Astrocyte (in vitro differentiated cells and primary cell): ENCODE data around the gene CERS6. TPM values are rescaled to one million over a fixed set of nuclear protein-coding genes. Genes with fewer than 3 reads are reported as not detected.

Experiments
- DNase-seq: peaks from one replicate; pipeline ENCODE4 v3.0.0-alpha.2; 2010; ENCODE audit warnings: low read depth
- FAIRE-seq: peaks from 2 replicates; lab custom pipeline; 2011; peaks lifted over from hg19 to GRCh38; lab: Jason Lieb, UNC
- H2AFZ ChIP-seq: 2 replicates; pipeline ENCODE4 v1.6.0; 2012; ENCODE audit warnings: low read depth, low read length, inconsistent platforms
- H3K27ac ChIP-seq: 2 replicates; pipeline ENCODE4 v1.5.1; 2011; ENCODE audit warnings: low read depth, low read length, inconsistent platforms
- H3K27me3 ChIP-seq: 2 replicates; pipeline ENCODE4 v1.6.0; 2011; ENCODE audit warnings: low read length, inconsistent platforms; ENCODE audit not compliant: insufficient read depth
- H3K36me3 ChIP-seq: 2 replicates; pipeline ENCODE4 v1.5.1; 2011; ENCODE audit warnings: low read length, inconsistent platforms; ENCODE audit not compliant: insufficient read depth
- H3K4me1 ChIP-seq: 2 replicates; pipeline ENCODE4 v1.5.1; 2011; ENCODE audit warnings: low read length, inconsistent platforms; ENCODE audit not compliant: insufficient read depth
- H3K4me2 ChIP-seq: 2 replicates; pipeline ENCODE4 v1.6.0; 2012; ENCODE audit warnings: low read length, inconsistent platforms
- H3K4me3 ChIP-seq: 2 replicates; pipeline ENCODE4 v1.5.1; 2011; ENCODE audit warnings: low read depth, mild to moderate bottlenecking, low read length, inconsistent platforms; ENCODE audit not compliant: insufficient read depth
- H3K79me2 ChIP-seq: 2 replicates; pipeline ENCODE4 v1.6.0; 2012; ENCODE audit warnings: mild to moderate bottlenecking, low read length, inconsistent platforms; ENCODE audit not compliant: insufficient read depth
- H3K9ac ChIP-seq: 2 replicates; pipeline ENCODE4 v1.6.0; 2012; ENCODE audit warnings: mild to moderate bottlenecking, low read length, inconsistent platforms
- H3K9me3 ChIP-seq: 2 replicates; pipeline ENCODE4 v1.5.1; 2012; ENCODE audit warnings: low read depth, mild to moderate bottlenecking, low read length, inconsistent platforms; ENCODE audit not compliant: insufficient read depth
- H4K20me1 ChIP-seq: 2 replicates; pipeline ENCODE4 v1.6.0; 2012; ENCODE audit warnings: low read length, inconsistent platforms; ENCODE audit not compliant: insufficient read depth
- H3K27ac Mint-ChIP-seq: one replicate; pipeline ENCODE4 v1.8.0; 2021; ENCODE audit warnings: mild to moderate bottlenecking, mixed read lengths; ENCODE audit not compliant: unreplicated experiment
- H3K27me3 Mint-ChIP-seq: one replicate; pipeline ENCODE4 v1.8.0; 2021; ENCODE audit warnings: low read depth, mixed read lengths; ENCODE audit not compliant: unreplicated experiment
- H3K36me3 Mint-ChIP-seq: one replicate; pipeline ENCODE4 v1.8.0; 2021; ENCODE audit warnings: low read depth, mixed read lengths; ENCODE audit not compliant: unreplicated experiment
- H3K4me1 Mint-ChIP-seq: one replicate; pipeline ENCODE4 v1.8.0; 2021; ENCODE audit warnings: low read depth, mixed read lengths; ENCODE audit not compliant: unreplicated experiment
- H3K4me3 Mint-ChIP-seq: one replicate; pipeline ENCODE4 v1.8.0; 2021; ENCODE audit warnings: mild to moderate bottlenecking, moderate library complexity, mixed read lengths; ENCODE audit not compliant: unreplicated experiment
- H3K9me3 Mint-ChIP-seq: one replicate; pipeline ENCODE4 v1.8.0; 2021; ENCODE audit warnings: mild to moderate bottlenecking, mixed read lengths; ENCODE audit not compliant: unreplicated experiment
- EZH2 ChIP-seq: IDR thresholded peaks from 2 replicates; pipeline ENCODE4 v1.6.1; 2012; ENCODE audit warnings: mild to moderate bottlenecking, low read length, inconsistent platforms; ENCODE audit not compliant: insufficient read depth
- total RNA-seq: library from RNA; stranded (reverse); gene quantifications from 2 replicates; pipeline ENCODE4 v1.2.1, GENCODE V29; 2021
- TF ChIP-seq, protein P1 (sequence below): IDR thresholded peaks from 2 replicates; pipeline ENCODE4 v1.5.1; 2011; ENCODE audit warnings: low read depth, mild to moderate bottlenecking, inconsistent platforms, low read length, moderate library complexity; ENCODE audit not compliant: insufficient read depth

Gene CERS6
- total RNA-seq, 1 donor from 2014 or later: 23.4 TPM

- Histone ChIP-seq H3K4me3 (no peak overlapping the region), H4K20me1 (no peaks in the 10 kb centered on the region), H3K9me3 (no peaks in the 10 kb centered on the region), H3K9ac (no peak overlapping the region), H2AFZ (no peak overlapping the region), H3K27me3 (peaks cover 11% of the 10 kb centered on the region), H3K36me3 (no peaks in the 10 kb centered on the region), H3K4me2 (no peak overlapping the region), H3K4me1 (no peaks in the 10 kb centered on the region), H3K79me2 (no peaks in the 10 kb centered on the region), H3K27ac (no peak overlapping the region)
- H3K4me1 Mint-ChIP-seq: peaks cover 12% of the 10 kb centered on the region
- no peaks in the 10 kb centered on the region for H3K27me3 Mint-ChIP-seq
- no peaks in the 10 kb centered on the region for H3K36me3 Mint-ChIP-seq
- H3K9me3 Mint-ChIP-seq: no peaks in the 10 kb centered on the region
- no peak overlapping the region for H3K4me3 Mint-ChIP-seq
- no peak overlapping the region for H3K27ac Mint-ChIP-seq
- no peak for TF ChIP-seq EZH2
- TF ChIP-seq, protein P1, sequence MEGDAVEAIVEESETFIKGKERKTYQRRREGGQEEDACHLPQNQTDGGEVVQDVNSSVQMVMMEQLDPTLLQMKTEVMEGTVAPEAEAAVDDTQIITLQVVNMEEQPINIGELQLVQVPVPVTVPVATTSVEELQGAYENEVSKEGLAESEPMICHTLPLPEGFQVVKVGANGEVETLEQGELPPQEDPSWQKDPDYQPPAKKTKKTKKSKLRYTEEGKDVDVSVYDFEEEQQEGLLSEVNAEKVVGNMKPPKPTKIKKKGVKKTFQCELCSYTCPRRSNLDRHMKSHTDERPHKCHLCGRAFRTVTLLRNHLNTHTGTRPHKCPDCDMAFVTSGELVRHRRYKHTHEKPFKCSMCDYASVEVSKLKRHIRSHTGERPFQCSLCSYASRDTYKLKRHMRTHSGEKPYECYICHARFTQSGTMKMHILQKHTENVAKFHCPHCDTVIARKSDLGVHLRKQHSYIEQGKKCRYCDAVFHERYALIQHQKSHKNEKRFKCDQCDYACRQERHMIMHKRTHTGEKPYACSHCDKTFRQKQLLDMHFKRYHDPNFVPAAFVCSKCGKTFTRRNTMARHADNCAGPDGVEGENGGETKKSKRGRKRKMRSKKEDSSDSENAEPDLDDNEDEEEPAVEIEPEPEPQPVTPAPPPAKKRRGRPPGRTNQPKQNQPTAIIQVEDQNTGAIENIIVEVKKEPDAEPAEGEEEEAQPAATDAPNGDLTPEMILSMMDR: no peak
- FAIRE-seq (no peak), DNase-seq (no peak)
Observed at GRCh38 chr2:168428431-168428830, 27.6 kb upstream of the CERS6 start.

DNA sequence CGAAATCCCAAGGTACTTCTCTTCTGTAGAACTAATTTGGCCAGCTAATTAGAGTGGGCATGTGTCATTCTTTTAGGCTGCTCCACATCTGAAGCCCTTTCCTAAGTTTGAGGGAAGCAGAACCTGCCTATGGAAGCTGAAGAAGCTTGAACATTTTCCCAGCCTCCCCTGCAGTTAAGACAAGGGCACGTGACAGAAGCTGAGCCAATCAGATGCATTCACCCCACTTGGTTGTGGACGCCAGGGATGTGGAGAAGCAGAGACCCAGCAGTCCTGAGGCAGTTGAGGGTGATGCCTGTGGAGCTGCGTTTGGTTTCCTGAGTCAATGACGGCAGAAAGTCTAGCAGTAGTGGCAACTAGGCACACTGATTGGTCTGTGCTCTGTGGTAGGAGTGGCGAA lies 26.1 kb upstream of the CERS6 start:
- Mint-ChIP-seq H3K9me3 (no peaks in the 10 kb centered on the region), H3K4me3 (no peak overlapping the region), H3K27ac (no peak overlapping the region), H3K27me3 (no peaks in the 10 kb centered on the region), H3K4me1 (peaks cover 12% of the 10 kb centered on the region), H3K36me3 (no peaks in the 10 kb centered on the region)
- H3K9me3 ChIP-seq: no peaks in the 10 kb centered on the region
- peaks cover 11% of the 10 kb centered on the region for H3K27me3 ChIP-seq
- H2AFZ ChIP-seq: no peak overlapping the region
- no peak overlapping the region for H3K27ac ChIP-seq
- H3K9ac ChIP-seq: no peak overlapping the region
- H3K36me3 ChIP-seq: no peaks in the 10 kb centered on the region
- H3K4me1 ChIP-seq: no peaks in the 10 kb centered on the region
- DNase-seq (no peak), FAIRE-seq (no peak)
- H3K4me2 ChIP-seq: no peak overlapping the region
- TF ChIP-seq, protein P1: no peak
- no peak for TF ChIP-seq EZH2
- H4K20me1 ChIP-seq: no peaks in the 10 kb centered on the region
- H3K79me2 ChIP-seq: no peaks in the 10 kb centered on the region
- no peak overlapping the region for H3K4me3 ChIP-seq

DNA sequence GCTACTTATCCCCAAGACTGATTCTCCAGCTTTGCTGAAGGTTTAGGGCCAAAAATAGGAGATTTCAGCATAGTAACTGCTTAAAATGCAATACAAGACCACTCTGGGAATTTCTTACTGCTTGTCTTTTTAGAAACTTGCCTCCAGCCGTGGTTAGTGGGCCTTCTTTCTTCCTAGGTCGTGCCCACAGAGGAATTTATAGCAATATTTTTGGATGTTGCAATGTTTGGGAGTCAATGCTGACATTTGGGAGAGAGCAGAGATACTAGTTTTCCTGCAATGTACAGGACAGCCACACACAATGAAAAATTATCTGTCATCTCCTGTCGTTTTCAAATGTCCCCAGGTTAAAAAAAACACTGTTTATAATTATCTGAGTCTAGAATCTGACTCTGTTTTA lies 25.6 kb upstream of the CERS6 start:
- no peak overlapping the region for H2AFZ ChIP-seq
- no peak overlapping the region for H3K4me3 Mint-ChIP-seq
- no peaks in the 10 kb centered on the region for H3K27me3 Mint-ChIP-seq
- no peaks in the 10 kb centered on the region for H3K4me1 ChIP-seq
- H3K27ac Mint-ChIP-seq: no peak overlapping the region
- H3K36me3 Mint-ChIP-seq: no peaks in the 10 kb centered on the region
- DNase-seq (no peak), FAIRE-seq (no peak)
- no peak overlapping the region for H3K27ac ChIP-seq
- no peak for TF ChIP-seq EZH2
- TF ChIP-seq, protein P1: no peak
- H3K9ac ChIP-seq: no peak overlapping the region
- no peak overlapping the region for H3K4me2 ChIP-seq
- H3K4me3 ChIP-seq: no peak overlapping the region
- H3K27me3 ChIP-seq: peaks cover 11% of the 10 kb centered on the region
- no peaks in the 10 kb centered on the region for H3K79me2 ChIP-seq
- no peaks in the 10 kb centered on the region for H3K9me3 Mint-ChIP-seq
- H3K36me3 ChIP-seq: no peaks in the 10 kb centered on the region
- H3K9me3 ChIP-seq: no peaks in the 10 kb centered on the region
- peaks cover 12% of the 10 kb centered on the region for H3K4me1 Mint-ChIP-seq
- H4K20me1 ChIP-seq: no peaks in the 10 kb centered on the region
